Measurements from ENCODE around the gene FLVCR1. TPM values are rescaled to one million over a fixed set of nuclear protein-coding genes. Genes with fewer than 3 reads are reported as not detected.

FLVCR1 gene
- total and polyA plus RNA-seq, 2 donors from 2014 or later, result 2.9 to 6.8 TPM

GRCh38 chr1:212879947-212880690 lies 22.0 kb downstream of the FLVCR1 start:
- FAIRE-seq (no peak), DNase-seq (no peak)
- H3K4me3 ChIP-seq (ENCODE audit: low read length in 3 of 3), result no peak overlapping the region
- no peak overlapping the region for H3K9ac ChIP-seq (ENCODE audit: low read length in 3 of 3)
- TF ChIP-seq, protein P1, sequence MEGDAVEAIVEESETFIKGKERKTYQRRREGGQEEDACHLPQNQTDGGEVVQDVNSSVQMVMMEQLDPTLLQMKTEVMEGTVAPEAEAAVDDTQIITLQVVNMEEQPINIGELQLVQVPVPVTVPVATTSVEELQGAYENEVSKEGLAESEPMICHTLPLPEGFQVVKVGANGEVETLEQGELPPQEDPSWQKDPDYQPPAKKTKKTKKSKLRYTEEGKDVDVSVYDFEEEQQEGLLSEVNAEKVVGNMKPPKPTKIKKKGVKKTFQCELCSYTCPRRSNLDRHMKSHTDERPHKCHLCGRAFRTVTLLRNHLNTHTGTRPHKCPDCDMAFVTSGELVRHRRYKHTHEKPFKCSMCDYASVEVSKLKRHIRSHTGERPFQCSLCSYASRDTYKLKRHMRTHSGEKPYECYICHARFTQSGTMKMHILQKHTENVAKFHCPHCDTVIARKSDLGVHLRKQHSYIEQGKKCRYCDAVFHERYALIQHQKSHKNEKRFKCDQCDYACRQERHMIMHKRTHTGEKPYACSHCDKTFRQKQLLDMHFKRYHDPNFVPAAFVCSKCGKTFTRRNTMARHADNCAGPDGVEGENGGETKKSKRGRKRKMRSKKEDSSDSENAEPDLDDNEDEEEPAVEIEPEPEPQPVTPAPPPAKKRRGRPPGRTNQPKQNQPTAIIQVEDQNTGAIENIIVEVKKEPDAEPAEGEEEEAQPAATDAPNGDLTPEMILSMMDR (IDR thresholded peaks at IDR 0.05; ENCODE audit: borderline replicate concordance, extremely low read depth, insufficient read depth), result no peak
- peaks cover 0 to 3% (median 2%) of the 10 kb centered on the region in 3 donors for H3K36me3 ChIP-seq (ENCODE audit: control insufficient read depth in 2 of 3, insufficient read depth in 3 of 3, low read length in 3 of 3)
- intact Hi-C loops (cut with DNase I), result no loop called here
- no peaks in the 10 kb centered on the region for H3K4me1 ChIP-seq (ENCODE audit: control insufficient read depth in 2 of 3, insufficient read depth in 2 of 3, low read depth in 1 of 3, low read length in 3 of 3)
- H3K9me3 ChIP-seq (ENCODE audit: control insufficient read depth in 2 of 3, insufficient read depth in 1 of 3, low read length in 3 of 3), result no peaks in the 10 kb centered on the region
- H3K27ac ChIP-seq (ENCODE audit: low read depth in 2 of 2, low read length in 2 of 2), result no peak overlapping the region
- H3K27me3 ChIP-seq (ENCODE audit: control insufficient read depth, insufficient read depth, low read length), result no peaks in the 10 kb centered on the region

- no peak for DNase-seq
- Histone ChIP-seq H3K27me3 (ENCODE audit: control insufficient read depth, insufficient read depth, low read length) (no peaks in the 10 kb centered on the region), H3K27ac (ENCODE audit: low read depth in 2 of 2, low read length in 2 of 2) (no peak overlapping the region), H3K4me3 (ENCODE audit: low read length in 3 of 3) (no peak overlapping the region), H3K9me3 (ENCODE audit: control insufficient read depth in 2 of 3, insufficient read depth in 1 of 3, low read length in 3 of 3) (no peaks in the 10 kb centered on the region), H3K36me3 (ENCODE audit: control insufficient read depth in 2 of 3, insufficient read depth in 3 of 3, low read length in 3 of 3) (peaks cover 0 to 7% (median 6%) of the 10 kb centered on the region in 3 donors), H3K9ac (ENCODE audit: low read length in 3 of 3) (no peak overlapping the region), H3K4me1 (ENCODE audit: control insufficient read depth in 2 of 3, insufficient read depth in 2 of 3, low read depth in 1 of 3, low read length in 3 of 3) (no peaks in the 10 kb centered on the region)
- TF ChIP-seq, protein P1 (IDR thresholded peaks at IDR 0.05; ENCODE audit: borderline replicate concordance, extremely low read depth, insufficient read depth), result no peak
- FAIRE-seq, result no peak
- intact Hi-C loops (cut with DNase I), result no loop called here
These were observed 26.5 kb downstream of the FLVCR1 start for GRCh38 chr1:212884592-212884991.

DNA sequence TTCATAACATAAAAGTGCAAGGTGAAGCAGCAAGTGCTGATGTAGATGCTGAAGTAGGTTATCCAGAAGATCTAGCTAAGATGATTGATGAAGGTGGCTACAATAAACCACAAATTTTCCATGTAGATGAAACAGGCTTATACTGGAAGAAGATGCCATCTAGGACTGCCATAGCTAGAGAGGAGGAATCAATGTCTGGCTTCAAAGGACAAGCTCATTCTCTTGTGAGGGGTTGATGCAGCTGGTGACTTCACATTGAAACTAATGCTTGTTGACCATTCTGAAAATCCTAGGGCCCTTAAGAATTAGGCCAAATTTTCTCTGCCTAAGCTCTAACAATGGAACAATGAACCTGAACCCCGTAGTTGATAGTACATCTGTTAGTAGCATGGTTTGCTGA lies 34.0 kb downstream of the FLVCR1 start:
- Histone ChIP-seq H3K4me1 (ENCODE audit: control insufficient read depth in 2 of 3, insufficient read depth in 2 of 3, low read depth in 1 of 3, low read length in 3 of 3) (no peaks in the 10 kb centered on the region), H3K9me3 (ENCODE audit: control insufficient read depth in 2 of 3, insufficient read depth in 1 of 3, low read length in 3 of 3) (no peaks in the 10 kb centered on the region), H3K27ac (ENCODE audit: low read depth in 2 of 2, low read length in 2 of 2) (no peak overlapping the region), H3K4me3 (ENCODE audit: low read length in 3 of 3) (no peak overlapping the region), H3K36me3 (ENCODE audit: control insufficient read depth in 2 of 3, insufficient read depth in 3 of 3, low read length in 3 of 3) (peaks cover 2 to 21% (median 8%) of the 10 kb centered on the region in 3 donors), H3K9ac (ENCODE audit: low read length in 3 of 3) (no peak overlapping the region), H3K27me3 (ENCODE audit: control insufficient read depth, insufficient read depth, low read length) (no peaks in the 10 kb centered on the region)
- FAIRE-seq (no peak), DNase-seq (no peak)
- intact Hi-C loops (cut with DNase I), result no loop called here
- TF ChIP-seq, protein P1 (IDR thresholded peaks at IDR 0.05; ENCODE audit: borderline replicate concordance, extremely low read depth, insufficient read depth), result no peak
